ENCODE results near the gene MAP1S. TPM values are rescaled to one million over a fixed set of nuclear protein-coding genes. Genes with fewer than 3 reads are reported as not detected.

The MAP1S gene
- total RNA-seq, 1 donor from 2014 or later, result 71.4 TPM

DNA sequence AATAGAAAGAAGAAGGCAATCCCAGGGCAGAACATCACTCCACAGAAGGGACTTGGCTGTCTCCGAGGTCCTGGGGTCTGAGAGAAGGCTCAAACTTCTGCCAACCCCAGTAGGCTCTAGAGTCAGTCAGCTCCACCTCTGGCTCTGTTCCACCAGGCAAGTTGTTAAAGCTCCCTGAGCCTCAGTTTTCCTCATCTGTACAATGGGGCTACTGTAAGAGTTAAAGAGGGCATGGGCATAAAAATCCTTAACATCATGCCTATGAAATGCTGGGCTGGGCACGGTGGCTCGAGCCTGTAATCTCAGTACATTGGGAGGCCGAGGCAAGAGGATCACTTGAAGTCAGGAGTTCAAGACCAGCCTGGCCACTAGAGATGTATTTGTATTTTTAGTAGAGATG is 36.2 kb upstream of the MAP1S start:
- TF ChIP-seq, protein P1, sequence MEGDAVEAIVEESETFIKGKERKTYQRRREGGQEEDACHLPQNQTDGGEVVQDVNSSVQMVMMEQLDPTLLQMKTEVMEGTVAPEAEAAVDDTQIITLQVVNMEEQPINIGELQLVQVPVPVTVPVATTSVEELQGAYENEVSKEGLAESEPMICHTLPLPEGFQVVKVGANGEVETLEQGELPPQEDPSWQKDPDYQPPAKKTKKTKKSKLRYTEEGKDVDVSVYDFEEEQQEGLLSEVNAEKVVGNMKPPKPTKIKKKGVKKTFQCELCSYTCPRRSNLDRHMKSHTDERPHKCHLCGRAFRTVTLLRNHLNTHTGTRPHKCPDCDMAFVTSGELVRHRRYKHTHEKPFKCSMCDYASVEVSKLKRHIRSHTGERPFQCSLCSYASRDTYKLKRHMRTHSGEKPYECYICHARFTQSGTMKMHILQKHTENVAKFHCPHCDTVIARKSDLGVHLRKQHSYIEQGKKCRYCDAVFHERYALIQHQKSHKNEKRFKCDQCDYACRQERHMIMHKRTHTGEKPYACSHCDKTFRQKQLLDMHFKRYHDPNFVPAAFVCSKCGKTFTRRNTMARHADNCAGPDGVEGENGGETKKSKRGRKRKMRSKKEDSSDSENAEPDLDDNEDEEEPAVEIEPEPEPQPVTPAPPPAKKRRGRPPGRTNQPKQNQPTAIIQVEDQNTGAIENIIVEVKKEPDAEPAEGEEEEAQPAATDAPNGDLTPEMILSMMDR (IDR thresholded peaks at IDR 0.05), result no peak
- Histone ChIP-seq H3K27me3 (peaks cover 19% of the 10 kb centered on the region), H3K4me3 (no peak overlapping the region), H3K27ac (no peak overlapping the region), H3K9me3 (no peaks in the 10 kb centered on the region), H3K36me3 (no peaks in the 10 kb centered on the region), H3K4me1 (peaks cover 28% of the 10 kb centered on the region)
- no peak for ATAC-seq
- intact Hi-C loops (cut with DNase I), result no loop called here
- no peak for DNase-seq

DNA sequence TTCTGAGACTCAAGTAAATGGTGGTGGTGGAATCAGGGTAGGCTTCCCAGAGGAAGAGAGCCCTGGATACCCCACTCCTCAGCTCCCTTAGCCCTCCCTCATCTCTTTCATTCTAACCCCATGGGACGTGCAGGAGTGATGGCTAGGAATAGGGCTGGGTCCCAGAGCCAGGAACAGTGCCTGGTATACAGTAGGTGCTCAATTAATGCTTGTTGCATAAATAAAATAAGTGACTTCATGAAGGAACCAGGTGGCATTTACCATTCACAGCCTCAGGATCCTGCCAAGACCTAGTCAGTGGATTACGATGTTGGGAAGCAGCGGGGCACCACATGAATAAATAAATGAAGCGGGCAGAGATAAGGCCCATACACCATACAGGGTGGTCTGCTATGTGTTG is 35.0 kb upstream of the MAP1S start:
- intact Hi-C loops (cut with DNase I), result no loop called here

DNA sequence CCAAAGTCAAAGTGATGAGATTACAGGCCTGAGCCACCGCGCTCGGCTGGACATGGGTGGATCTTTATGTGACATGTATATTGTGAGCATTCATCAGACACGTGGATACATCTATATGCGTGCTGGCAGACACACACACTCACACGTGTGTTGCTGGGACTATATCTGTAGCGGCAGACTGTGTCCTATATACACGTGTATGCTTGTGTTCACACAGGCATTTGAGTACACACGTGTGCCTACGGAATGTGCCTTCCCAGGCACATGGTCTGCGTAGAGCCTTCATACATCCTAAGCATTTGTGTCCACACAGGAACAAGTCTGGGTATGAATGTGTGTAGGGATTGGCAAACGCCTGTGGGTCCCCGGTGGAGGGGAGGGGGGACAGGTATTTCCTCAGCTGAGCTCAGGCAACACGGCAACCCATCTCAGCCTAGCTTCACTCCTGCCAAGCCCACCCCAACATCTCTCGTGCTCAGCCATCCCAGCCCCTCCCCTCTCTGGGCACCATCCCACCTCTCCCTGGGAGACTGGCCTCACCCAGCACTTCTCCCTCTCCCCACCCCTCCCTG is 33.7 kb upstream of the MAP1S start:
- Histone ChIP-seq H3K4me3 (no peak overlapping the region), H3K27ac (no peak overlapping the region), H3K9me3 (no peaks in the 10 kb centered on the region), H3K27me3 (peaks cover 36% of the 10 kb centered on the region), H3K36me3 (no peaks in the 10 kb centered on the region), H3K4me1 (peaks cover 18% of the 10 kb centered on the region)
- TF ChIP-seq, protein P1 (IDR thresholded peaks at IDR 0.05), result no peak
- intact Hi-C loops (cut with DNase I), result no loop called here
- ATAC-seq, result no peak
- DNase-seq, result no peak

More for the DNA sequence above, 35.0 kb upstream of the MAP1S start:
- H3K9me3 ChIP-seq, result no peaks in the 10 kb centered on the region
- no peak for ATAC-seq
- DNase-seq, result no peak
- TF ChIP-seq, protein P1 (IDR thresholded peaks at IDR 0.05), result no peak
- peaks cover 28% of the 10 kb centered on the region for H3K4me1 ChIP-seq
- H3K36me3 ChIP-seq, result no peaks in the 10 kb centered on the region
- H3K4me3 ChIP-seq, result no peak overlapping the region
- H3K27ac ChIP-seq, result no peak overlapping the region
- H3K27me3 ChIP-seq, result peaks cover 29% of the 10 kb centered on the region

DNA sequence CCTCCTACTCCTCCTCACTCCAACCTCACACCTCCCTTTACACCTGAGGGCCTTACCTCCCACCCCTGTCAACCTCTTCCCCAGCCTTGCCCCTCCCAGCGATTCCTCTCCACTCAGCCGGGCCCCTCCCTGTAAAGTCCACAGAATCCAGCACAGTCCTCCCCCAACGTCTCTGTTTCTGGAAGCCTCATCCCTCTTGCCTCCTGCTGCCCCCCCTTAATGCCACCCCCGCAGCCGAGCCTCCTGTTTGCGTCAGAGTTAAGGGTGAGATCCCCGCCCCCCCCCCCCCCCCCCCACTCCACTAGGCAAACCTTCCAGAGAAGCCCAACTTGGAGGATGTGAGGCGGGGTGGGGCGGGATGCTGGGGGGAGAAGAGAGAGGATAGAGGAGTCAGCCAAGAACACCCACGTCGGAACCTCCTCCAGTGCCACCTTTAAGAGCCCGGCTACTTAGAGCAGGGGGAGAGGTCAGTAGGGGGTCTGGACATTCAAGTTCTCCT is 33.2 kb upstream of the MAP1S start:
- DNase-seq (no peak), ATAC-seq (no peak)
- H3K4me3 ChIP-seq, result no peak overlapping the region

DNA sequence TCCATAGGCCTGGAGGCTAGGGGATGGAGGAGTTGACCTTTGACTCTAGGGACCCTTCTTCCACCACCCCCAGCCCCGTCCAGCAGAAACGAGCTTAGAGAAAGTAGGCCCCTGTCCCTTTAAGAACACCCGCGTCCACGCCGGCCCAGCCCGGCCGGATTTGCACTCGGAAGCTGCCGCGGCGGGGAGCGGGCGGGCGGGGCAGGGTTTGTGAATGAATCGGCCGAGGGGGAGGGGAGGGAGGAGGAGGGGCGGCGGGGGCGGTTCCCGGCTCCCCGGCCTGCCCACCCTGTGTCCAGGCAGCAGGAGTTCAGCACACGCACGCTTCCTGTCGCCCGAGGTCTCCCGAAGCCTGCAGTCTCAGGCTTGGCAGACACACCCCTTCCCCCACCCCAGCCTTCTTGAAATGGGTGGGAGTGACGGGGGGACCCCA is 32.7 kb upstream of the MAP1S start:
- no peaks in the 10 kb centered on the region for H3K9me3 ChIP-seq
- H3K4me3 ChIP-seq, result no peak overlapping the region
- peak; percentile 15 for ATAC-seq
- intact Hi-C loops (cut with DNase I), result no loop called here
- peaks cover 36% of the 10 kb centered on the region for H3K27me3 ChIP-seq
- peaks cover 15% of the 10 kb centered on the region for H3K4me1 ChIP-seq
- TF ChIP-seq, protein P1 (IDR thresholded peaks at IDR 0.05), result no peak
- no peak for DNase-seq
- H3K36me3 ChIP-seq, result no peaks in the 10 kb centered on the region
- H3K27ac ChIP-seq, result no peak overlapping the region

More for the DNA sequence above, 33.2 kb upstream of the MAP1S start:
- TF ChIP-seq, protein P1 (IDR thresholded peaks at IDR 0.05), result no peak
- H3K36me3 ChIP-seq, result no peaks in the 10 kb centered on the region
- no peak overlapping the region for H3K27ac ChIP-seq
- H3K9me3 ChIP-seq, result no peaks in the 10 kb centered on the region
- H3K4me1 ChIP-seq, result peaks cover 15% of the 10 kb centered on the region
- intact Hi-C loops (cut with DNase I), result no loop called here
- peaks cover 36% of the 10 kb centered on the region for H3K27me3 ChIP-seq
